ENCODE data around the gene ASPSCR1.

The ASPSCR1 gene

GRCh38 chr17:81984773-81985410 is 7.5 kb downstream of the ASPSCR1 start:
- DNase-seq: no peak

- DNase-seq: no peak
These were observed 9.2 kb downstream of the ASPSCR1 start for GRCh38 chr17:81986606-81987005.

- no peak for DNase-seq
These were observed 9.8 kb downstream of the ASPSCR1 start for GRCh38 chr17:81987161-81987770.

DNA sequence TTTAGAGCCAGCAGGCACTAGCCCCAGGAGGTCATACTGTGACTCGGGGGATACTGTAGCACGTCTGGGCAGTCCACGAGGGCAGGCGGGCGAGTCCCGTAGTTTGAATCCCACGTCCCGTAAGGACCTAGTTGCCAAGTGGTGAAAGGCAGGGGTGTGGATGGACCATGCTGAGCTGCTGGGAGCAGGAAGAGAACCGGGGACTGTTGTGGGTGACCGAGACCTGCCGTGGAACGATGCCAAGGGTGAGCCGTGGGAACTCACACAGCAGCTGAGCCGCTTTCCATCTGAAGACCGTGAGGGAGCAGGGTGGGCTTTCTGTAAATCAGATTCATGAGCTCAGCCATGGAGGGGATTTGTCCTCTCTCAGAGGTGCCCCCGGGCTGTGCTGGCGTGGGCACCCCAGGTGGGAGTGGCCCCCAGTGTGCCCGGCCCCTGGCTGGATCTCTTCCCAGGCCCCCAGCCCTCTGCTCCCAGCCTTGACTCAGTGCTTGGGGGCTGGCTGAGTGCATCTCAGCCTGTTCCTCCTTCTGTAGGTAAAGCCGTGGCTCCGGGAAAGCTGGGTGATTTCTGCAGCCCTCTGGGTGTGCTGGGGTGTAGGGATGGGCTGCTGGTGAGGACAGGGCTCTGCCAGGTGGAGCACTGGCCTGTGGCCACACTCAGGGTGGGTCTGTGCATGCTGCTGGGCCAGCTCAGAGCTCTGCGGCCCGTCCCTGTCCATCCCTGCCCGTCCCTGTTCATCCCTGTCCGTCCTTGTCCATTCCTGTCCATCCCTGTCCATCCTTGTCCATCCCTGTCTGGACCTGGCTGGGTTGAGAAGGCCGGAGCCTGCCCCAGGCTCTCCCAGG is 13.6 kb downstream of the ASPSCR1 start:
- no peak for DNase-seq

GRCh38 chr17:81991684-81992305 is 14.4 kb downstream of the ASPSCR1 start:
- DNase-seq: no peak

- DNase-seq: no peak
These were observed 15.1 kb downstream of the ASPSCR1 start for GRCh38 chr17:81992306-81993102.

DNA sequence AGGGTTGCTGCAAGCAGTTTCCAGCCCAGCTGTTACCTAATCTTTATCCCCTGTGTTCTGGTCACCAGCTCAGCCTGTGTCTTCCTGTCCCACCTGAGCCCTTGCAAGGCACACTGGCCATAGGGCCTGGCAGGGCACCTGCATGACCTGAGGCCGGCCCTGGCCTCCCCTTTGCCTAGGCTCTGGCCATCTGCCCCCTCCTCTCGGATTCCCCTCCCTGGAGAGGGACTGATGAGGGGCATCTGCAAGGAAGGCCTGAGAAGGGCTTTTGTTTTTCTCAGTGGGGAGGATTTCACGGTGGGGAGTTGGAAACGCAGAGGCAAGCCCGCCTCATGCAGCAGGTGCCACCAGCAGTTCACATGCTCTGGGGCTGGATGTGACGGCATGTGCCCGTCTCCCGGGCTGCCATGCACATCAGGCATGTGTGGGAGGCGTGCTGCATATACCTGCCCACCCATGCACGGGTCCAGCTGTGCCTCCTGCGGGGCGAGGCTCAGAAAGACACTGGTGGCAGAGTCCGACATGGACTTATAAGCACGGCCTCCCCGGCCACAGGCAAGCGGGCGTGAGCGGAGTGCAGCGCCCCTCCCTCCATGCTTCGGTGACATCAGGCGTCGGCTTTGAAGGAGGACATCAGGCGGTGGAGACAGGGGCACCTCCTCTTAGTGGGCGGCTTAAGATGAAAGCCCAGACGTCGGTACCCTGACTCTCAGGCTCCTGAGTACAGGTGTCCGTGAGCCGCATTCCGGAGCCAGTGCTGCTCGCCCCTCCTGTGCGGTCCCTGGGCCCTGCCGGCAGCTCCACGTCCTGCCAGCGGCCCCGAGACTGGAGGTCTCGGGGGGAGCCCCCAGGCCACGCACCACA is 16.5 kb downstream of the ASPSCR1 start:
- DNase-seq: no peak

DNA sequence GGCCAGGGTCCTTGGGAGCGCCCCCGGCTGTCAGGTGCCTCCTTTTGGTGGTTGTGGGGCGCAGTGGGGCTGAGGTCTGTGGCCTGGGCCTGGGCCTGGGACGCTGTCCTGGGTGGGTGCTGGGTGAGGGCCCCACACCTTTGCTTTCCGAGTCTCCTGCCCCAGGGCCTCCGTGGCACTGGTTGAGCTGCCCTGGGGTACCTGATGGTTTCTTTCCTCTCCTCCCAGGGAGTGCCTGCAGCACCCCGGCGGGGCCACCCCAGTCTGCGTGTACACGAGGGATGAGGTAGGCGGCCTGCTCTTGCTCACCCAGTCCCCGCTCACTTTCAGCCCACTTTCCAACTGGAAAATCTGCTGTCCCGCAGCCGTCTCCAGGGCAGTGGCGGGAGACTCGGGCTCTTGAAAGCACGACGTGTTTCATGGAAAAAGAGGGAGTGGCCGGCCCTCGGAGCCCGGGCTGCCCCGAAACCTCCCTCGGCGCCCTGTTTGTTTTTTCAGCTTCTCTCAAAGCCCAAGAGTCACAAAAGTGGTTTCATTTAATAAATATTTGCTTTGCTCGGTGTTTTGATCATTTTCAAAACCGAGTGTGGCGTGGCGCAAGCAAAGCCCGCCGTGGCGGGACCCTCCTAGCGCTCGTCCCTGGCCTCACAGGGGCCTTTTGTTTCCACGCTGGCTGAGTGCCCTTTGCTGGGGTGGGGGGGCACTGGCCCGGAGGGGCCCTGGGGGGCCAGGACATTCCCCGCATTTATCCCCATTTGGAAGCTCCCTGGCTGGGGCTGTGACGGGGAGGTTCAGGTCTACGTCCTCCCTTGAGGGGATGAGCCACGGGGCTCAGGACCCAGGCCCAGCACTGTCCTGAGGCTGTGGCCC is 17.4 kb downstream of the ASPSCR1 start:
- no peak for DNase-seq

GRCh38 chr17:81995463-81996231 is 18.2 kb downstream of the ASPSCR1 start:
- DNase-seq: no peak

DNA sequence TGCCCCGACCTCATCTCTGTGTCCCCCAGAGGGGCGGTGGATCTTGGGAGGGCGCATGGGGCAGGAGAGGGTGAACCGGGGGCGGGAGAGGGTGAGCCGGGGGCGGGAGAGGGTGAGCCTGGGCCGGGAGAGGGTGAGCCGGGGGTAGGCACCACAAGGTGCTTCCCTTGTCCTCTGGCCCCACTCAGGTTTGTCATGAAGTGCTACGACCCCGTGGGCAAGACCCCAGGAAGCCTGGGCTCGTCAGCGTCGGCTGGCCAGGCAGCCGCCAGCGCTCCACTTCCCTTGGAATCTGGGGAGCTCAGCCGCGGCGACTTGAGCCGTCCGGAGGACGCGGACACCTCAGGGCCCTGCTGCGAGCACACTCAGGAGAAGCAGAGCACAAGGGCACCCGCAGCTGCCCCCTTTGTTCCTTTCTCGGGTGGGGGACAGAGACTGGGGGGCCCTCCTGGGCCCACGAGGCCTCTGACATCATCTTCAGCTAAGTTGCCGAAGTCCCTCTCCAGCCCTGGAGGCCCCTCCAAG is 18.9 kb downstream of the ASPSCR1 start:
- DNase-seq: no peak

DNA sequence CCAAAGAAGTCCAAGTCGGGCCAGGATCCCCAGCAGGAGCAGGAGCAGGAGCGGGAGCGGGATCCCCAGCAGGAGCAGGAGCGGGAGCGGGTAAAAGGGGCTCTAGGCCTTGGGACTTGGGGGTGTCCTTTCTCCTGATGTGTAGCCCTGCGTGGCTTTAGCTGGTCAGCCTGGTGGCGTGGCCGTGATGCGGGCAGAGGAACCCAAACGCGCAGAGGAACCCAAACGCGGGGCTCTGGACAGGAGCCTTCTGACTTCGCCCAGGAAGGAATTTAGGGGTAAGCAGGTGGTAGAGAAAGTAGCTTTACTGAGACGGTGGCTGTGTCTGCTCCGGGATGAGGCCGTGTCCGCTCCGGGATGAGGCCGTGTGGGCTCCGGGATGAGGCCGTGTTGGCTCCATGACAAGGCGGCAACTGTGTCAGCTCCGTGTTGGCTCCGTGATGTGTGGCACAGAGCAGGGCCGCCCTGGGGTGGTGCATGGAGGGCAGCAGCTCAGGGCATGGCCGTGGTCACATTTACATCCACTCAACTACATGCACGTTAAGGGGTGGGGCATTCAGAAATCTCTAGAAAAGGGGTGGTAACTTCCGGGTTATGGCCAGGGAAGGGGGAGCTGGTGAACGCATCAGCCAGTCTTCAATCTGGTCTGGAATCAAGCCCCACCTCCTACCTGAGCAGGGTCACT is 19.5 kb downstream of the ASPSCR1 start:
- DNase-seq: no peak

DNA sequence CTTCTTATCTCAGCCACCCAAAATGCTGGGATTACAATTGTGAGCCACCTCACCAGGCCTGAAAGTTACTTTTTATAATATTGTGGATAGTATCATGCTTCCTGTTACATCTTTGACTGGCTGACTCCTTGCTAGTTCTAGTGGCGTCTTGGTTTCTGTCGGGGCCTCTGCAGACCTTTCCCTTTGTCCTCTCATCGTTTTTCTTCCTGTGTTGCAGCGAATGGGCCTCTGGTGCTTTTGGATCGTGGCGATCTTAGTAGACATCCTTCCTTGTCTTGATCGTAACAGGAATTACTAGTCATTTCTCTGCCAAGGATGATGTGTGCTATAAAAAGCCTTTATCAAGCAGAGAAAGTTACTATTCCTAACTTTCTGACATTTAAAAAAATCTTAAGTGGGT is 20.8 kb downstream of the ASPSCR1 start:
- no peak for DNase-seq

- no peak for DNase-seq
These were observed 21.4 kb downstream of the ASPSCR1 start for GRCh38 chr17:81998691-81999438.

DNA sequence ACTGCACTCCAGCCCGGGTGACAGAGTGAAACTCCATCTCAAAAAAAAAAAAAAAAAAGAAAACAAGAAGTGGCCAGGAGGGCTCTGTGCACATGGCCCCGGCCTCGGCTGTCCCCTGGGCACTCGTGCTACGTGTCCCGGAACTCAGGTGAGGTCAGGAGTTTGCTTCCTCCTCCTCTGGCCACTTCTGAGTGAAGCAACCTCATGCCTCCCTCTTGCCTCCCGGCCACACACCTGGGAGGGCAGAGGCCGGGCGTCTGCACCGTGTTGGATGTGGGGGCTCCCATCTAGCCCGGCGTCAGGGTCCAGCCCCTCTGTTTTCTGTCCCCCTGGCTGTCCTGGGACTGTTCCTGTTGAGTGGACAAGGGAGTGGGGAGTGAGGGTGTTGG is 22.2 kb downstream of the ASPSCR1 start:
- no peak for DNase-seq

- no peak for DNase-seq
These were observed 22.8 kb downstream of the ASPSCR1 start for GRCh38 chr17:81999976-82000802.

- DNase-seq: no peak
These were observed 23.6 kb downstream of the ASPSCR1 start for GRCh38 chr17:82000803-82001570.

All from HCEC 1CT (cell line).